SK-N-SH treated with all-trans-retinoic acid at 6 μM for 48 hours (cell line): ENCODE data around the gene OSBPL3.

Experiments
- CREB5 ChIP-seq: fragments of 250-450 bp; sonication (Bioruptor Pico); IDR thresholded peaks from 2 replicates; pipeline ENCODE4 v1.5.1; 2020; ENCODE audit warnings: low read depth, mild to moderate bottlenecking, moderate library complexity
- CSDC2 ChIP-seq: fragments of 250-450 bp; sonication (Bioruptor Pico); IDR thresholded peaks from 2 replicates; pipeline ENCODE4 v1.5.0; 2020; ENCODE audit warnings: mild to moderate bottlenecking, moderate library complexity
- POU6F1 ChIP-seq: fragments of 250-450 bp; sonication (Bioruptor Pico); IDR thresholded peaks from 2 replicates; pipeline ENCODE4 v1.8.0; 2021; ENCODE audit warnings: low read depth, mild to moderate bottlenecking, moderate library complexity, borderline replicate concordance
- RARB ChIP-seq: fragments of 250-450 bp; sonication (Bioruptor Pico); IDR thresholded peaks from 2 replicates; pipeline ENCODE4 v1.8.0; 2021; ENCODE audit warnings: mild to moderate bottlenecking, moderate library complexity

DNA sequence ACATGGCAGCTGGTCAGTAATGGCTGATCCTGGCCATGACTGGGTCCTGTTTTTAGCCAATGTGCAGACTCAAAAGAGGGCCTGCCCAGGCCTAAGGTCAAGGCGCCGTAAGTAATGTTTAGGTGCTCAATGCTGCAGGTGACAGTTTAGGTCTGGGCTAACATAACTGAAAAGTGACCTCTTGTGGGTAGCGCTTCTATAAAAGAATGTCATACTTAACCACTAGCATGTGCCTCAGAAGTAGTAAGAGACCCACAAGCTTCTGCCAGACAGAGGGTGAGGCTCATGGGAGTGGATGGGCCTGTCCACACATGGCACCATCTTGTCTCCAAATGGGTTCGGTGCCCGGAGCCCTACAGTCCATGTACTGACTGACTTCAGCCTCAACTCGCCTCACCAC lies 132.2 kb downstream of the OSBPL3 start:
- TF ChIP-seq POU6F1 (CRISPR knock-in tag) = no peak
- TF ChIP-seq CSDC2 (CRISPR knock-in tag) = no peak
- no peak for TF ChIP-seq RARB (CRISPR knock-in tag)
- TF ChIP-seq CREB5 = no peak
